Measurements from ENCODE around the gene FAM111B.

DNA sequence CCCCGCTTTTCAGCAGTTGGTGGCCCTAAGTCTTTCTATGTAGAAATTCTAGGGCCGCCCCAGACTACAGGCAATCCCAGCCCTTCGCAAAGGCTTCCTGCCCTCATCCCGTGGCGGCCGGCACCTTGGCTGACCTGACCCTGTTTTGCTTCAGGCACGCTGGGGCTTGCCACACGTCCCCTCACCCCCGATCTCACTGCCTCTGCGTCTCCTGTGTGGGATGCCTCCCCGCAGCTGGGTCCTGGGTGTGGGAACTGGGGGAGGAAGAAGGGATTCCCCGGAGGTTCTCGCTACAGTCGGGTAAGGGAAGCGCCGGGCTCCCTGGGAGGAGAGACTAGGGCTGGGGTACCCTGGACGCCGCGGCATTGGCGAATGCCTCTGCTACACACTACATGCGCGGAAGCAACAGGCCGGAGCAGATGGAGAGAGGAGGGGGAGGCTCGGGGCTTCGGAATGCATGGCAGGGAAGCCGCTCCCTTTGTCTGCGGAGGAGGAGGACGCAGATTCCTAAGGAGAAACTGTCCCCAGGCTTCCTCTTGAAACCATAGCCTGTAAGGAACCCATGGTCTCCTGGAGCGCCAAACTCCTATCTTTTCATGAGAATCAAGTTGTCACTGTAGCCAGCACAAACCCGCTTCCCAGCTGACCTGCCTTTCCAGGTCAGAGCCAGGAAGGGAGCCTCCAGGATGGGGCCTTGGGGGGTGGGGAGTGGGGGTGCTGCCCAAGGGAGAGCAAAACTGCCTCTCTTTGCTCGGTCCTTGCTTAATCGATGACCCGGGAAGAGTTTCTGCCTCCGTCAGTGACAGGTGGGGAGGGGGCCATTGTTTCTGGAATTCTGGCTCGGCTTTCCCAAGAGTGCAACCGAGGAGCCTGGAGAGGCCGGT lies 66.3 kb downstream of the FAM111B start:
- TF ChIP-seq, protein P1, sequence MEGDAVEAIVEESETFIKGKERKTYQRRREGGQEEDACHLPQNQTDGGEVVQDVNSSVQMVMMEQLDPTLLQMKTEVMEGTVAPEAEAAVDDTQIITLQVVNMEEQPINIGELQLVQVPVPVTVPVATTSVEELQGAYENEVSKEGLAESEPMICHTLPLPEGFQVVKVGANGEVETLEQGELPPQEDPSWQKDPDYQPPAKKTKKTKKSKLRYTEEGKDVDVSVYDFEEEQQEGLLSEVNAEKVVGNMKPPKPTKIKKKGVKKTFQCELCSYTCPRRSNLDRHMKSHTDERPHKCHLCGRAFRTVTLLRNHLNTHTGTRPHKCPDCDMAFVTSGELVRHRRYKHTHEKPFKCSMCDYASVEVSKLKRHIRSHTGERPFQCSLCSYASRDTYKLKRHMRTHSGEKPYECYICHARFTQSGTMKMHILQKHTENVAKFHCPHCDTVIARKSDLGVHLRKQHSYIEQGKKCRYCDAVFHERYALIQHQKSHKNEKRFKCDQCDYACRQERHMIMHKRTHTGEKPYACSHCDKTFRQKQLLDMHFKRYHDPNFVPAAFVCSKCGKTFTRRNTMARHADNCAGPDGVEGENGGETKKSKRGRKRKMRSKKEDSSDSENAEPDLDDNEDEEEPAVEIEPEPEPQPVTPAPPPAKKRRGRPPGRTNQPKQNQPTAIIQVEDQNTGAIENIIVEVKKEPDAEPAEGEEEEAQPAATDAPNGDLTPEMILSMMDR (conservative IDR thresholded peaks at IDR 0.05; ENCODE audit: low read depth, low read length) = no peak
- TF ChIP-seq EZH2 (IDR thresholded peaks at IDR 0.05; ENCODE audit: borderline replicate concordance, low read depth, low read length, poor library complexity, severe bottlenecking) = no peak

Data from A673 (cell line).